Activated T-cell treated with anti-CD3 and anti-CD28 coated beads for 1 hour (primary cell): ENCODE measurements around the gene SLC5A4.
"Not testable (repeated sequence)": the region's sequence is repeated elsewhere in the genome, so short reads cannot be mapped to it uniquely, and the experiment has no call there.

ENCODE experiments used
- DNase-seq: peaks from one replicate; pipeline ENCODE4 v3.0.0-alpha.2; 2020; ENCODE audit warnings: low read depth

Gene SLC5A4

GRCh38 chr22:32255217-32255616 is at the start of gene SLC5A4:
Gene SLC5A4, minus strand, starts transcription at chr22:32255347. Its CDS starts 18 bp downstream, at chr22:32255329.
- DNase-seq: no peak

- DNase-seq: not testable (repeated sequence)
Observed at GRCh38 chr22:32293921-32294320, 38.8 kb upstream of the SLC5A4 start.

- DNase-seq: no peak
Observed at GRCh38 chr22:32286290-32286840, 31.2 kb upstream of the SLC5A4 start.

GRCh38 chr22:32281072-32281471 is 25.9 kb upstream of the SLC5A4 start:
- no peak for DNase-seq

- DNase-seq: not testable (repeated sequence)
Observed at GRCh38 chr22:32275353-32275752, 20.2 kb upstream of the SLC5A4 start.

GRCh38 chr22:32271389-32271788 is 16.2 kb upstream of the SLC5A4 start:
- no peak for DNase-seq

- DNase-seq: no peak
Observed at GRCh38 chr22:32270641-32271369, 15.7 kb upstream of the SLC5A4 start.

- no peak for DNase-seq
Observed at GRCh38 chr22:32269316-32269715, 14.2 kb upstream of the SLC5A4 start.

GRCh38 chr22:32267011-32267410 is 11.9 kb upstream of the SLC5A4 start:
- DNase-seq: no peak

GRCh38 chr22:32265882-32266767 is 11.0 kb upstream of the SLC5A4 start:
- DNase-seq: peak; percentile 56

GRCh38 chr22:32263678-32264077 is 8.5 kb upstream of the SLC5A4 start:
- not testable (repeated sequence) for DNase-seq

GRCh38 chr22:32261306-32261705 is 6.2 kb upstream of the SLC5A4 start:
- DNase-seq: no peak

- no peak for DNase-seq
Observed at GRCh38 chr22:32258791-32259190, 3.6 kb upstream of the SLC5A4 start.

- DNase-seq: no peak
Observed at GRCh38 chr22:32255726-32256125, 579 bp upstream of the SLC5A4 start.

- DNase-seq: no peak
Observed at GRCh38 chr22:32249231-32249630, 5.9 kb downstream of the SLC5A4 start.

- DNase-seq: no peak
Observed at GRCh38 chr22:32248276-32248675, 6.9 kb downstream of the SLC5A4 start.

- DNase-seq: no peak
Observed at GRCh38 chr22:32246166-32246565, 9.0 kb downstream of the SLC5A4 start.

- DNase-seq: no peak
Observed at GRCh38 chr22:32245042-32245441, 10.1 kb downstream of the SLC5A4 start.

- no peak for DNase-seq
Observed at GRCh38 chr22:32244547-32244946, 10.6 kb downstream of the SLC5A4 start.

- no peak for DNase-seq
Observed at GRCh38 chr22:32240461-32240860, 14.7 kb downstream of the SLC5A4 start.

- no peak for DNase-seq
Observed at GRCh38 chr22:32237906-32238305, 17.2 kb downstream of the SLC5A4 start.

GRCh38 chr22:32236970-32237369 is 18.2 kb downstream of the SLC5A4 start:
- no peak for DNase-seq

- no peak for DNase-seq
Observed at GRCh38 chr22:32233091-32233490, 22.1 kb downstream of the SLC5A4 start.
